GM19025 (cell line): Measurements from ENCODE around the gene MASP2.
"Not testable (repeated sequence)": the region's sequence is repeated elsewhere in the genome, so short reads cannot be mapped to it uniquely, and the experiment has no call there.

Experiments used
- ATAC-seq: cut with Tn5 transposase; IDR thresholded peaks from one replicate; pipeline ENCODE4 v1.9.1; 2021; ENCODE audit warnings: mild to moderate bottlenecking, low read depth, moderate library complexity; ENCODE audit not compliant: unreplicated experiment

MASP2 gene

GRCh38 chr1:11059155-11059967, 12.3 kb upstream of the MASP2 start:
- no peak for ATAC-seq

- ATAC-seq = no peak
Measured at GRCh38 chr1:11058595-11059154, 11.6 kb upstream of the MASP2 start.

DNA sequence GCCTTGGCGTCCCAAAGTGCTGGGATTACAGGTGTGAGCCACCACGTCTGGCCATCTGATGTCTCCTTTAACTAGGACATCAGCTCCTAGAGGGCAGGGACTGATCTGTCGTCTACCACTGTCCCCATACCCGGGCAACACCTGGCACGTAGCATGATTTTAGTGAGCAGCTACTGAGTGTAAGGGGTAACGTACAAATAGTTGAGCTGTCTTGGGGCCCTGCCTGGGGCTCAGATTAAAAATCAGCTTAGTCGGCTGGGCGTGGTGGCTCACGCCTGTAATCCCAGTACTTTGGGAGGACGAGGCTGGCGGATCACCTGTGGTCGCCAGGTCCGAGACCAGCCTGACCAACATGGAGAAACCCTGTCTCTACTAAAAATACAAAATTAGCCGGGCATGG, 11.0 kb upstream of the MASP2 start:
- ATAC-seq = no peak

DNA sequence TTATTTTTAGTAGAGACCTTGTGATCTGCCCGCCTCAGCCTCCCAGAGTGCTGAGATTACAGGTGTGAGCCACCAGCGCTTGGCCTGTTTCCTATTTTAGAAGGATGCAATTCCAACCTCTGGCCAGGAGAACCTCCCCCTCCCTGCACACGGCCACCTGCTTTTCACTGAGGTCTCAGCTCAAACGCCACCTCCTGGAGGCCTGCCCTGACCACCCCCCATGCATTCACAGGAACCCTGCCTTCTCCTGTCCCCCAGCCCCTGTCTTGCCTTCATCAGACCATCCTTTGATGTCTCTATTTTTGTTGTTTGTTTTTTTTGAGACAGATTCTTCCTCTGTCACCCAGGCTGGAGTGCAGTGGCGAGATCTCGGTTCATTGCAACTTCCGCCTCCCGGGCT, 10.4 kb upstream of the MASP2 start:
- no peak for ATAC-seq

GRCh38 chr1:11056504-11056903, 9.5 kb upstream of the MASP2 start:
- no peak for ATAC-seq

DNA sequence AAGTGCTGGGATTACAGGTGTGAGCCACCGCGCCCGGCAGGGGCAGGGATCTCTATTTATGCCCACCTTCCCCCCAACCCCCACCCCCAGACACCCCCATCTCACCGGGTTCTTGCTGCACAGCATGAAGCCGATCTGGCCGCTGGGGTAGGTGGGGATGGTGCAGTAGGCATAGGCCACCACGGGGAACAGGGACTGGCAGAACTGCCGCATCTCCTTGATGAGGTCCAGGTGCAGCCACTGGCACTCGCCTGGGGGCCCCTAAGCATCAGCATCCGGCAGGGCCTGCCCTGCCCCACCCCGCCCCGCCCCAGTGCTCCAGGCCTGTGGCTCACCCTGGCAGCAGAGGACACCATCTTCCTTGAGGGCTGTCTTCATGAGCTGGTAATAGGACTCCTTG, 8.6 kb upstream of the MASP2 start:
- ATAC-seq = no peak

DNA sequence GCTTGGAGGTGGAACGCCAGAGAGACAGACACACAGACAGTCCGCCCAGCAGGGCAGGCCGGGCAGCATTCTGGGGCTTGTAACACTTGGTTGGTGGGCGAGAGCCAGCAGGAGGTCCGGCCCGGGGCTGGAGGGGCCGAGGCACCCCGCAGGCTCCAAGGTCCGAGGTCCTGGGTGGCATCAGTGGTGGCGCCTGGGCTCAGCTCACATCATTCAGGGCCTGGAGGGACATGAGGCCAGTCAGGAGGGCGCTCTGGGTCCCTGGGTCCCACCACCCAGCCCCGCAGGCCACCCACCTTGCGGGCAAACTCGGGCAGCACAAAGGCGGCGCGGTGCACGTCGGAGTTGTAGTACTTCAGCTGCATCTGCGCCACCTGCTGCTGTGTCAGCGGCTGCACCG, 7.6 kb upstream of the MASP2 start:
- ATAC-seq = no peak

DNA sequence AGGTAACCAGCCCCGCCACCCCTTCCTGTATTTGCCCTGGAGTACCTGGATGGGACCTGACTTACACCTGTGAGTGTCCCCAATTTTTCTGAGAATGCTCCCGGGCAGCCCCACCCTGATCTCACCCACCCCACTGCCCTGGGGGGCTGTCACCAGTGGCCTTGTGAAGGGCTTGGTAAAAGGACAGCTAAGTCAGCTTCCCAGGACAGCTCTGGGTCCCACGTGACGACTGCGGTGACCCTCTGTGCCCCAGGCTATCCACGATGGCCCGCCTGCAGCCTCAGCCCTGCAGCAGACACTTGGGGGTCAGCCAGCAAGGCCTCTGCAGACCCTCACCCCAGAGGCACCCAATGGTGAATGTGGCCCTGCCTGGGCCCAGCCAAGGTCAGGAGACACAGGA, 7.1 kb upstream of the MASP2 start:
- ATAC-seq = no peak

GRCh38 chr1:11053758-11054137, 6.7 kb upstream of the MASP2 start:
- no peak for ATAC-seq

DNA sequence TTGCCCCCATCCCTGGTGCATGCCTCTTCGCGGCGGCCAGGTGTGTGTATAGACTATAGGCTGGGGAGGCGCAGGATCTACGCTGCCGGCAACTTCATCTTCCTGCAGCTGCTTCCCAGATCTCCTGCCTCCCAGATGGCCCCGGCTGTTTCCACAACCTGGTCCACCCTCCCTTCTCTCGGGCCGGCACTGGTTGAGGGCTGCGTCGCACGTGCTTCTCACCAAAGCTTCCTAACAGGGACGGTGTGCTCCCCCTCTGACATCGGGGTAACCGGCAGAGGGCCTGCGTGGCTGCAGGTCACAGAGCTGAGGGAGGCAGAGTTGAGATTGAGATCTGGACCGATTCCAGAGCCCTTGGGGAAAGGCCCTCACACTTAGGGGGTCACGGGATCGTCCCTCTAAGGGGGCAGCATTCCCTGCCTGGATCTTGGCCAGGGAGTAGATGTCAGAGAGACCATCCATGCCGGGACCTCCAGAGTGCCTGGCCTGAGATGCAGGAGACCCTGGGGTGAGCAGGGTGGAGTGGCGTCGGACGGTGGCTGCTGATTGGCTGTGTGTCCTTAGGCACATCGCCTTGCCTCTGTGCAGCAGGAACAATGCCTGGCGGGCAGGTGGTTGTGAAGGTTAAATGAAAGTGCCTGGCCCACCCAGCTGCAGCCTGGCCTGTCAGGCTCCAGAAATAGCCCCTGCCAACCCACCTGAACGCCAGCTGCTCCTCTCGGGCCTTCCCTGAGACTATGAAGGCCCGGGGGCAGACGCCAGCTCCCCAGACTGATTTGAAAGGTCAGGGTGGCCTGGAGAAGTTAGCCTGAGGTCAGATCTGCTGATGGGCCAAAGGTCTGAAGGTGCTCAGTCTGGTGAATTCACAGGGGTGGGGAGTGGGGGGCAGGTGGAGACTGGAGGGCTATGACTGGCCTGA, 6.1 kb upstream of the MASP2 start:
- no peak for ATAC-seq

DNA sequence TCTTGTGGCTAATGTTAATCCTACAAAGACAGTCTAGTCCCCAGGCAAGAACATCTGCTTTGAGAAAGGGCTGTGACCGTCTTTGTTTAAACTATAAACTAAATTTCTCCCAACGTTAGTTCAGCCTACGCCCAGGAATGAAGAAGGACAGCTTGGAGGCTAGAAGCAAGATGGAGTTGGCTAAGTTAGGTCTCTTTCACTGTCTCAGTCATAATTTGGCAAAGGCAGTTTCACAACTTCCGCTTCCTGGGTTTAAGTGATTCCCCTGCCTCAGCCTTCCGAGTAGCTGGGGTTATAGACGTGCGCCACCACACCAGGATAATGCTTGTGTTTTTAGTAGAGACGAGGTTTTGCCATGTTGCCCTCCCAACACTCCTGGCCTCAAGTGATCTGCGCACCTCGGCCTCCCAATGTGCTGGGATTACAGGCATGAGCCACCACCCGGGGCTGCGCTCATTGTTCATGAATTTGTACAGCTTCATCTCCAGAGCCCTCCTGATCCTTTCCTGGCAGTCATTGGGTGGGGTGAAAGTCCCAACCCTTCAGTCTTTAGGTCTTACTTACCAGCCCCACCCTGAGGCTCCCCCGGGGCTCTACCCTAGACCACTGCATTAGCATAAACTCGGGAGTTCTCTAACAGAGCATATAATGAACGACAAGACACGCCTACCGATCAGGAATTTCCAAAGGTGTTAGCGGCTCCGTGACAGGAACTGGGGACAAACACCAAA, 4.9 kb upstream of the MASP2 start:
- ATAC-seq = no peak

- not testable (repeated sequence) for ATAC-seq
Measured at GRCh38 chr1:11051121-11051520, 4.1 kb upstream of the MASP2 start.

DNA sequence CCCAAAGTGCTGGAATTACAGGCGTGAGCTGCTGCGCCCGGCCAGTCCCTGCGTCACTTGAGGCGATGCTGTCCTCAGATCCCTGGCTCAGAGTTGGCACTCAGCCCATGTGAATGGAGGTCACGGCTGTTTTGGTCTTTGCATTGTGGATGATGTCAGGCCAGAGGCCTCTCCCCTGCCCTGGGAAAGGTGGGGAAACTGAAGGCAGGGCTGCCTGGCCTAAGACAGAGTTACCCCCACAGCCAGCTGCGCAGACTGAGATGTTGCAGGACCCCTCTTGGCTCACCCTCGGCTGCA, 821 bp downstream of the MASP2 start:
- ATAC-seq = no peak

- no peak for ATAC-seq
Measured at GRCh38 chr1:11045428-11046269, 1.4 kb downstream of the MASP2 start.

DNA sequence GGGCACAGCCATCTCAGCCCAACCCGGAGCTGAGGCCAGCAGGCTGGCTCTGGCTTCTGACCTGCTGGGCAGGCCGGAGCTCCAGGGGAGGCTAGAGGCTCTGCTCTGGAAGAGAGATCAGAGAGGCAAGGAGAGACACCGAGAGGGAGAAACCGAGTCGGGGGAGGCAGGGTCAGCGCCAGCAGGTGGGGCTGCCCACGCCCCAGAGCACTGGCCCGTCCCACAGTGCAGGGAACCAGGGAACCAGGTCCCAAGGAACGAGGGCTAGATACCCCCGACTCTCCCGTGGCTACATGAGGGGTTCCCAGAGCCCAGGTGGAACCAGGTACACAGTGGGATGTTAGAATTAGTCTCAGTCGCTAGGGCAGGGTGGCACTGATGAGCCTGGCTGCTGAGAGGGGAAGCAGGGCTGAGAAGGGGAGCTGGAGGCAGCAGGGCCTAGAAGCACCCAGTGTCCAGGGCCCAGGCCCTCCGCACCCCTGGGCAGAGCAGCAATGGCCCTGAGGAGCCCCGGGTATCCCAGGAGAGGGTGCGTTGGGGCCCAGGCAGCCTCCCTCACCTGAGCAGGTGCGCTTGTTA, 2.1 kb downstream of the MASP2 start:
- ATAC-seq = no peak

DNA sequence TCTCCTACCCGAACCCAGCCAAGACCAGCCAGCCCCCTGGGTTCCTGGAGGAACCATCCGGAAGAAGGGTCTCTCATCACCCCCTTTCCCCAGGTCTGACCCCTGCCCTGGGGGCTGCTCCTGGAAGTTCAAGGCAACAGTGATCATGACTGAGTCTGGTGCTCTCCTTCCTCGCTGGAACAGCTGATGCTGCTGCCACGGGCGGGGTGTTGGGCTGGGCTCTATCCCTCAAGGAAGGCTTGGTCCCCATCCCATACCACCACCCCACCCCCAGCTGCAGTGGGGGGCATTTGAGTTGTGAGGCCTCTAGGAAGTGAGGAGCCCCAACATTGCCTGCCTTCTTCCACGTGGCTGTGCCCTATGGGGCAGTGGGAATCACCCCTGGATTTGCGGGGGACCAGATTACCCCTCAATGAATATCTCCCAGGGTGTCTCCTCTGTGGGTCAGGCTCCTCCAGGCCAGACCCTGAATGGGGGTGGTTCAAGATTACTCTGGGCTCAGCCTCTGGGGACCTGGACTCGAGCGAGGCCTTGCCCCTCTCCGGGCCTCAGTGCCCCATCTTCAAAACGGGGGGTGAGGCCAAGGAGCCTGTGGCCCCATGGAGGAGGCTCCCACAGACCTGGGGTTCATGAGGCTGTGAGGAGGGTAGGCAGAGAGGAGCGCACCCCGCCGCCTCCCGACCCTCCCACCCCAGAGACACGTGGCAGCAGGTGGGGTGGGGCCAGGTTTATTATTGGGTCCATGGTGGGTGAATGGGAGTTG, 2.8 kb downstream of the MASP2 start:
- ATAC-seq = no peak

DNA sequence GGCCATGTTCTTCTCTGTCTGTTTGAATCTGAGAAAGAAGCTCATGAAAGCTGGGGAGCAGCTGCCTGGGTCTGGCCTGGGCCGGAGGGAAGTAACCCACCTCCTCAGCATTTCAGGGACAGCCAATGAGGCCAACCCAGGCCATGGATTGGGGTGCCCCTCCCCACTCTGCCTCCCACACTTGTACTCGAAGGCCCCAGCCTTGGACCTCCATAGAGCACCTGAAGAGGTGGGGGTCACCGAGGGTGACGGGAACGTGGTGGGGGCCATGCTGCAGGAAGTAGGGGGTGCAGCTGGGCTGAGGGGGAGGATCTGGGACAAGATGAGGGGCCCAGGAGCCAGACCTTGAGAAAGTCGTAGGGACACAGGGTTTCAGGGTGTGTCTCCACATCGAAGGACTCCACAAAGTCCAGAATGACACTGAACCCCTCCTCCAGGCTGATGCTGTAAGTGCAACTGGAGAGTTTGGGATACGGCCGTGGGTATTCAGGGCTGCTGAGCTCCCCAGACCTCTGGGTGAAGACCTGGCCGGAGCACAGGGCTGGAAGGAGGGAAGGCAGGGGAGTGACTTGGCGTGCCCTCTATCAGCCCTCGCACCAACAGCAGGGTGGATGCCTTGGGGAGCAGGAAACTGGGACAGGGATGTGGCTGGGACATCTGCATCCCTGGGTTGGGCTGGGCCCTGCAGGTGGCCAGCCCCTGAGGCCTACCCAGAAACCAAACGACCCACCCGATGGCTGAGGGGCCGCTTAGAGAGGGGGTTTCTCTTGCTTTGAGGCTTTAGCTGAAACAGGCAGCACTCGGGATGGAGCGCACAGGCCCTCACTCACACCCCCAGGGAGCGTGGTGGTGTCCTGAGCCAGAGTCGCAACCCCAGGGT, 3.8 kb downstream of the MASP2 start:
- ATAC-seq = no peak

DNA sequence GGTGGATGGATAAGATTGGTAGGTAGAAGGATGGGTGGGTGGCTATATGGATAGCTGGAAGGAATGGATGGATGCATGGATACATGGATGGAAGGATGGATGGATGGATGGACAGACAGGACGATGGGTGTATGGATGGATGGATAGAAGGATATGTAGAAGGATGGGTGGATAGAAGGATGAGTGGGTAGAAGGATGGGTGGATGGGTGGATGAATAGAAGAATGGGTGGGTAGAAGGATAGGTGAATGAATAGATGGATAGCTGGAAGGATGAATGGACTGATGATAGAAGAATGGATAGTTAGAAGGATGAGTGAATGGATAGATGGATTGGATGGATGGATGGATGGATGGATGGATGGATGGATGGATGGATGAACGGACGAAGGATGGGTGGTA, 5.0 kb downstream of the MASP2 start:
- no peak for ATAC-seq
